HepG2 (cell line): Measurements from ENCODE around the gene XPO5. TPM values are rescaled to one million over a fixed set of nuclear protein-coding genes. Genes with fewer than 3 reads are reported as not detected.
A peak's percentile ranks its signal among the peaks of the same experiment; 100 is the strongest.

Experiments used
- AHDC1 ChIP-seq: sonication (generic); formaldehyde crosslinking; IDR thresholded peaks from 2 replicates; pipeline ENCODE4 v1.5.1; 2020; ENCODE audit warnings: mild to moderate bottlenecking, missing genetic modification reagents, borderline replicate concordance
- ATF3 ChIP-seq: sonication (generic); formaldehyde crosslinking; IDR thresholded peaks from 2 replicates; pipeline ENCODE4 v1.4.0; 2020; ENCODE audit warnings: missing genetic modification reagents
- BCL3 ChIP-seq: sonication (generic); formaldehyde crosslinking; IDR thresholded peaks from 2 replicates; pipeline ENCODE4 v1.5.1; 2020; ENCODE audit warnings: mild to moderate bottlenecking, missing genetic modification reagents, moderate library complexity
- DNMT3B ChIP-seq: conservative IDR thresholded peaks from 2 replicates; pipeline ENCODE4 v1.6.1; 2016; ENCODE audit warnings: missing biosample characterization, control low read depth
- DRAP1 ChIP-seq: IDR thresholded peaks from 2 replicates; pipeline ENCODE4 v1.6.1; 2016; ENCODE audit warnings: missing genetic modification reagents, missing compliant biosample characterization
- HMG20A ChIP-seq: IDR thresholded peaks from 2 replicates; pipeline ENCODE4 v1.6.1; 2016; ENCODE audit warnings: borderline replicate concordance
- NFE2L2 ChIP-seq: fragments of 150-350 bp; IDR thresholded peaks from 2 replicates; pipeline ENCODE4 v1.6.1; 2014; ENCODE audit warnings: low read length
- PAX8 ChIP-seq: sonication (generic); formaldehyde crosslinking; IDR thresholded peaks from 2 replicates; pipeline ENCODE4 v1.8.0; 2022; ENCODE audit warnings: mild to moderate bottlenecking, missing genetic modification reagents, borderline replicate concordance
- PRDM10 ChIP-seq: sonication (generic); formaldehyde crosslinking; IDR thresholded peaks from 2 replicates; pipeline ENCODE4 v1.4.0; 2020; ENCODE audit warnings: low read depth, missing genetic modification reagents
- RAD51 ChIP-seq: fragments of 450-650 bp; IDR thresholded peaks from 2 replicates; pipeline ENCODE4 v1.6.1; 2016; ENCODE audit warnings: borderline replicate concordance
- RBAK ChIP-seq: sonication (generic); formaldehyde crosslinking; IDR thresholded peaks from 2 replicates; pipeline ENCODE4 v1.5.1; 2020; ENCODE audit warnings: mild to moderate bottlenecking, missing genetic modification reagents
- SCMH1 ChIP-seq: sonication (generic); formaldehyde crosslinking; IDR thresholded peaks from 2 replicates; pipeline ENCODE4 v1.9.0; 2021; ENCODE audit warnings: missing genetic modification reagents, mild to moderate bottlenecking, borderline replicate concordance
- TIGD3 ChIP-seq: sonication (generic); formaldehyde crosslinking; IDR thresholded peaks from 2 replicates; pipeline ENCODE4 v1.5.1; 2020; ENCODE audit warnings: mild to moderate bottlenecking, missing genetic modification reagents, borderline replicate concordance
- ZC3H13 ChIP-seq: sonication (generic); formaldehyde crosslinking; IDR thresholded peaks from 2 replicates; pipeline ENCODE4 v1.8.1; 2023; ENCODE audit warnings: mild to moderate bottlenecking, missing genetic modification reagents, moderate library complexity
- ZNF550 ChIP-seq: sonication (generic); formaldehyde crosslinking; IDR thresholded peaks from 2 replicates; pipeline ENCODE4 v1.4.0; 2020; ENCODE audit warnings: mild to moderate bottlenecking, missing genetic modification reagents, borderline replicate concordance
- ZNF615 ChIP-seq: sonication (generic); formaldehyde crosslinking; IDR thresholded peaks from 2 replicates; pipeline ENCODE4 v1.5.0; 2020; ENCODE audit warnings: mild to moderate bottlenecking, missing genetic modification reagents, borderline replicate concordance
- polyA plus RNA-seq, 8 experiments: library from polyadenylated mRNA; depleted of rRNA in 3 of 8; stranded (reverse) in 7 of 8; unstranded in 1 of 8; fragments of >200 nt; fragmentation: Illumina TruSeq in 4 of 8; extraction: Trizol in 4 of 8; gene quantifications; 2 replicates each; pipeline versions ENCODE4 v1.2.1 to v1.2.3, GENCODE V29; 2011 to 2016; ENCODE audit warnings: low read depth in 4 of 8, missing spikeins in 1 of 8, mixed read lengths in 1 of 8; ENCODE audit not compliant: insufficient read depth in 1 of 8
- total RNA-seq, 5 experiments: library from RNA; depleted of rRNA; stranded (reverse); fragments of >200 nt; fragmentation: Illumina TruSeq; extraction: Trizol; gene quantifications; 2 replicates each; pipeline ENCODE4 v1.2.3, GENCODE V29; 2016; ENCODE audit warnings: low read depth in 1 of 5

The XPO5 gene
- total and polyA plus RNA-seq, 2 of the 13 experiments (the other 11 are each of a cell fraction or from before 2014, with no cell fraction given): 52.2 to 68.0 TPM

- no peak for TF ChIP-seq PRDM10 (CRISPR knock-in tag)
- 0 out of 2 replicates have a peak, but pooled peaks have one; percentile 72 for TF ChIP-seq ZC3H13 (CRISPR knock-in tag)
- peak; percentile 96; the same call in 1 of the 2 replicates for TF ChIP-seq BCL3 (CRISPR knock-in tag)
- TF ChIP-seq RBAK (CRISPR knock-in tag): no peak
- no peak for TF ChIP-seq SCMH1 (CRISPR knock-in tag)
- no peak for TF ChIP-seq ATF3 (CRISPR knock-in tag)
- TF ChIP-seq ZNF615 (CRISPR knock-in tag): no peak
- peak; percentile 75; the same call in 1 of the 2 replicates for TF ChIP-seq HMG20A
- TF ChIP-seq ZNF550 (CRISPR knock-in tag): no peak
- no peak for TF ChIP-seq PAX8 (CRISPR knock-in tag)
- TF ChIP-seq RAD51: no peak
- peak; percentile 63 for TF ChIP-seq DRAP1 (CRISPR knock-in tag)
- no peak for TF ChIP-seq AHDC1 (CRISPR knock-in tag)
- TF ChIP-seq NFE2L2: no peak
- no peak for TF ChIP-seq DNMT3B (CRISPR knock-in tag)
- peak; percentile 95; the same call in 1 of the 2 replicates for TF ChIP-seq TIGD3 (CRISPR knock-in tag)
Observed at GRCh38 chr6:43490523-43490939, 85.3 kb downstream of the XPO5 start (continued).
